Activated CD8-positive, alpha-beta T cell treated with anti-CD3 and anti-CD28 coated beads, Interleukin-2, amount 10 ng/mL, durations not matched to agents 7 days and 5 days (primary cell): Measurements from ENCODE around the gene PEX11B. TPM values are rescaled to one million over a fixed set of nuclear protein-coding genes. Genes with fewer than 3 reads are reported as not detected.

ENCODE experiments used
- ATAC-seq: fragments of 150-1000 bp; cut with Tn5 transposase; one replicate; pipeline ENCODE4 v1.10.0; 2021; ENCODE audit warnings: moderate library complexity
- CTCF ChIA-PET: fragments of 350-600 bp; sonication (Branson Sonifier 250); formaldehyde crosslinking; loops from one replicate; lab custom pipeline; 2021; ENCODE audit warnings: antibody characterized with exemption; lab: Charles Lee
- POLR2A ChIA-PET: fragments of 350-600 bp; sonication (Branson Sonifier 250); formaldehyde crosslinking; loops from one replicate; lab custom pipeline; 2021; ENCODE audit warnings: antibody characterized with exemption; lab: Charles Lee
- DNase-seq: peaks from one replicate; pipeline ENCODE4 v3.0.0-alpha.2; 2020
- H3K27ac Mint-ChIP-seq: one replicate; pipeline ENCODE4 v1.8.0; 2021; ENCODE audit warnings: mild to moderate bottlenecking, mixed read lengths
- H3K27me3 Mint-ChIP-seq: one replicate; pipeline ENCODE4 v1.8.0; 2021; ENCODE audit warnings: low read depth, mixed read lengths
- H3K36me3 Mint-ChIP-seq: one replicate; pipeline ENCODE4 v1.8.0; 2021; ENCODE audit warnings: low read depth, mixed read lengths
- H3K4me1 Mint-ChIP-seq: one replicate; pipeline ENCODE4 v1.8.0; 2021; ENCODE audit warnings: low read depth, mixed read lengths
- H3K4me3 Mint-ChIP-seq: one replicate; pipeline ENCODE4 v1.8.0; 2021; ENCODE audit warnings: mild to moderate bottlenecking, mixed read lengths
- H3K9me3 Mint-ChIP-seq: one replicate; pipeline ENCODE4 v1.8.0; 2022; ENCODE audit warnings: mixed read lengths; ENCODE audit not compliant: insufficient read depth
- total RNA-seq, 2 experiments: library from RNA; stranded (reverse); gene quantifications; one replicate each; pipeline ENCODE4 v1.2.3, GENCODE V29; 2021

PEX11B gene
- total RNA-seq, 2 experiments from 2014 or later = 33.3 to 35.9 TPM

- CTCF ChIA-PET = interaction anchor here (1.7 to 7.3 kb wide), 4 partner anchors 18 to 114 kb away, joined by 5 to 98 read pairs (median 49); partner anchors contain the start of genes NUDT17 and RBM8A
- peak overlapping the region; percentile 87 for H3K4me3 Mint-ChIP-seq
- POLR2A ChIA-PET = interaction anchor here (1.5 kb wide), 1 partner anchor 18 kb away, joined by 3 read pairs; no protein-coding TSS in a partner anchor
- peaks cover 69% of the 10 kb centered on the region for H3K4me1 Mint-ChIP-seq
- no peaks in the 10 kb centered on the region for H3K27me3 Mint-ChIP-seq
- H3K27ac Mint-ChIP-seq = peak overlapping the region; percentile 84
- H3K9me3 Mint-ChIP-seq = no peaks in the 10 kb centered on the region
- ATAC-seq = peak; percentile 9
- peaks cover 3% of the 10 kb centered on the region for H3K36me3 Mint-ChIP-seq
- peak; percentile 63 for DNase-seq
Observed at GRCh38 chr1:145960468-145961108, 42.1 kb upstream of the PEX11B start.

GRCh38 chr1:145959957-145960467, 41.5 kb upstream of the PEX11B start:
- ChIA-PET POLR2A (interaction anchor here (1.2 to 1.5 kb wide), 2 partner anchors 19 to 91 kb away, joined by 3 read pairs; no protein-coding TSS in a partner anchor), CTCF (interaction anchor here (1.7 to 7.3 kb wide), 4 partner anchors 18 to 71 kb away, joined by 5 to 98 read pairs (median 43); partner anchors contain the start of gene RBM8A)
- Mint-ChIP-seq H3K27ac (no peak overlapping the region), H3K9me3 (no peaks in the 10 kb centered on the region), H3K27me3 (no peaks in the 10 kb centered on the region), H3K36me3 (peaks cover under 1% of the 10 kb centered on the region), H3K4me1 (peaks cover 70% of the 10 kb centered on the region), H3K4me3 (peak overlapping the region; percentile 87)
- DNase-seq = no peak
- no peak for ATAC-seq

DNA sequence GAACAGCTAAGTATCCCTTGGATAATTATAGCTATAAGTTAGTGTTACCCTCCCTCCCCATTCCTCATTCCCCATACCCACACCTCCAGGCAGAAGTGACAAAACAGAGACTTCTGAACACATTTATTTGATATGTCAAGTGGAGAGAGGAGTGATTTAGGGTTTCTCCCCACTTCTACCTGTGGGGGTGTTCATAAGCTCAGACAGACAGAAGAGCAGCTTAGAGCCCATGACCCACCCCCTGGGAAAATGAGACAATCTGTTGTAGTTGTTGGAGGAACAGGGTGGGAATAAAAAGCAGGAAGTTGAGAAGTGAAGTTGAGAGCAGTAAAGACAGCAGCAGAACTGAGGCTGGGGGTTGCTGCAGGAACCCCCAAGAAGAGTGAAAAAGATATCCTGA, 40.8 kb upstream of the PEX11B start:
- DNase-seq (no peak), ATAC-seq (no peak)
- Mint-ChIP-seq H3K4me3 (peak overlapping the region; percentile 17), H3K27ac (no peak overlapping the region), H3K9me3 (no peaks in the 10 kb centered on the region), H3K4me1 (peaks cover 75% of the 10 kb centered on the region), H3K27me3 (no peaks in the 10 kb centered on the region), H3K36me3 (peaks cover 2% of the 10 kb centered on the region)
- ChIA-PET POLR2A (interaction anchor here (1.2 to 3.4 kb wide), 4 partner anchors 20 to 92 kb away, joined by 3 to 42 read pairs (median 8); partner anchors contain the start of gene RBM8A), CTCF (interaction anchor here (1.1 to 7.3 kb wide), 8 partner anchors 10 to 114 kb away, joined by 3 to 46 read pairs (median 6); partner anchors contain the start of genes NUDT17, PEX11B and RBM8A)

DNA sequence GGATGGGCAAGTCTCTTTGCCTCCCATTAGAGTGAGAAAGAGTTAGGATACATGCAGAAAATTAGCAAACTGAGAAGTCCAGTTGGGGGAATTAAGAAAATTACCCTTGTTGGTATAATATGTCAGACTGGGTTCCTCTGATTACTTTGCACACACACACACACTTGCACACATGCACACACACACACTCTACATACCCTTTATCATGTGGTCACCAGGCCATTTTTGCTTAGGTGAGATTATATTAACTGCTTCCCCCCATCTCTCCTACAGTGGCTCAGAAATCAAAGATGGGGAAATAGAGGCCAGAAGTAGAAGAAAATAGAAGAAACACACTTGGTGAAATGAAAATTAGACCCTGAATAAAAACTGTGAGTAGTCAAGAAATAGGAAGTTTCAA, 40.2 kb upstream of the PEX11B start:
- no peak overlapping the region for H3K4me3 Mint-ChIP-seq
- ATAC-seq = no peak
- POLR2A ChIA-PET = interaction anchor here (0.8 to 3.4 kb wide), 7 partner anchors 20 to 93 kb away, joined by 3 to 42 read pairs (median 5); partner anchors contain the start of gene RBM8A
- peaks cover 73% of the 10 kb centered on the region for H3K4me1 Mint-ChIP-seq
- no peaks in the 10 kb centered on the region for H3K27me3 Mint-ChIP-seq
- CTCF ChIA-PET = interaction anchor here (1.0 to 7.3 kb wide), 12 partner anchors 10 to 114 kb away, joined by 3 to 46 read pairs (median 8); partner anchors contain the start of genes NUDT17, PEX11B, PIAS3 and RBM8A
- DNase-seq = no peak
- peaks cover 2% of the 10 kb centered on the region for H3K36me3 Mint-ChIP-seq
- H3K27ac Mint-ChIP-seq = no peak overlapping the region
- H3K9me3 Mint-ChIP-seq = no peaks in the 10 kb centered on the region

DNA sequence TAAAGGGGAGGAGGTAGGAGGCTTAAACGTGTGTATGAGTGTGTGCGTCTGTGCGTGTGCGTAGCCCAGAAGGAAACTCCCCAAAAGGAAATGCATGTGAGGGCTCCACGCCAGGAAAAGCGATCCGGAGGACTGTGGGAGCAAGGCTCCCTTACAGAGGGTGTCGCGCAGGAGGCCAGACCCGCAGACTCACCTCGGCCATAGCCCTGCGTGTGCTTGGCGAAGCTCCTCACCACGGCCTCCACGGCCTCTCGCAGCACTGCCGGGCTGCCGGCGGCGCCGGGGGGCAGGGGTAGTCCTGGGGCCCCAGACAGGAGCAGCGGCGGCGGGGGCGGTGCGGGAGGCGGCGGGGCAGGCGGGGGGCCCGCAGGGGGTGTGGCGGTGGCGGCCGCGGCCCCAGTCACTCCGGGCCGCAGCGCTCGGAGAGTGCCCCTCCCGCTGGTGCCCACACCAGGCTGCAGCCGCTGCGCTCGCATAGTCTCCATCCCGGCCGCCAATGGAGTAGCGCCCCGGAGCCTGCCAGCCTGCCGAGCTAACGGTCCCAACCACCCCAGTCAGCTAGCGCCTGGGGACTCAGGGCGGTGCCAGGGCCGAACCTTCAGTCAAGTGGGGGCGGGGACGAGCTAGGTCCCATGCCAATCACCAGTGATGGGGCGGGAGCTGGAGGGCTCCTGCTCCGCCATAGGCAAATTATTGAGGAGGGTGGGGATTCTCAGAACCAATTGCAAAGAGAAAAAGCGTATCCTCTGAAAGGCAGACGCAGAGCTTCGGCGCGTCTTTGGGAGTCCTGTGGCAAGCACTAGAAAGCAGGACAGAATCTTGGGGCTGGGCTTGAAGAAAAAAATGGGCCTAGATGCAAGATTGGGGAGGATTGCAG, 39.2 kb upstream of the PEX11B start, which contains the start of gene LIX1L:
LIX1L (minus strand) TSS at position 575 of the 877 bp plus-strand sequence; CDS start at position 485, 90 bp downstream.
- Mint-ChIP-seq H3K27ac (peak within 1 kb of the TSS; percentile 84), H3K27me3 (no peaks in the 10 kb centered on the region), H3K4me3 (peak within 1 kb of the TSS; percentile 85), H3K9me3 (no peaks in the 10 kb centered on the region), H3K36me3 (peaks cover 8% of the 10 kb centered on the region), H3K4me1 (peaks cover 62% of the 10 kb centered on the region)
- ATAC-seq = peak; percentile 93
- POLR2A ChIA-PET = interaction anchor here (0.8 to 3.4 kb wide), 16 partner anchors 15 to 133 kb away, joined by 3 to 42 read pairs (median 5); partner anchors contain the start of genes PEX11B, PIAS3, POLR3C and RBM8A
- CTCF ChIA-PET = interaction anchor here (0.7 to 7.3 kb wide), 17 partner anchors 14 to 113 kb away, joined by 3 to 46 read pairs (median 5); partner anchors contain the start of genes ITGA10, NUDT17, PEX11B and PIAS3
- peak; percentile 98 for DNase-seq

DNA sequence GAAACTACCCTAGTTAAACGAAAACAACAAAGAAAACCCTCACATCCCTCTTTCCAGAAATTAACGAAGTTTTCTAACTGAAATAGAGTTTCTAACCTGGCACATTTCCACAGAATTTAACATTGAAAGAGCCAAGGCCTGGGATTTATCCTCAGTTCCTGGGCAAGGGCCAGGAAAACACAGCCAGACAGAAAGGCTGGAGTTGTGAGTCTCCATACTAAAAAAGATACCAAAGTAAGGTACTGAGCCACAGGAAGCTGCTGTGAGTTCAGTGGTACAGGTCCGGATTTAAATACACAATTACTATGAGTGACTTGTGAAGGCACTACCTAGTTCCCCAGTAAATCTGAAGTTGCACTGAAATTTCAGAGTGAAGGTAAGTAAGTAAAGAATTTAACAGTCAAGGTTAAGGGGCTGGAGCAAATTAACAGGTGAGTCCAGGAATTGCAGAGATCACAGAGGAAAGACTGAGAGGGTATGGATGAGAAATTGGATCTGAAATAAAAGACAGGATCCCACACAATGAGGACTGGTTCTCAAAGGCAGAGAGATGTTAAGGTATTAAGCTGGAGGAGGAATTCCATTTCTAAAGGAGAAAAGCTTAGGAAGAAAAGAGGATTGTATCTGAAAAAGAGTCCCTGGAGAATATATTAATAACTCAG, 38.4 kb upstream of the PEX11B start:
- POLR2A ChIA-PET = interaction anchor here (1.0 to 3.4 kb wide), 10 partner anchors 14 to 98 kb away, joined by 3 to 42 read pairs (median 4); partner anchors contain the start of genes PEX11B, PIAS3, RBM8A and TXNIP
- ATAC-seq (no peak), DNase-seq (peak; percentile 38)
- CTCF ChIA-PET = interaction anchor here (1.0 to 7.3 kb wide), 11 partner anchors 13 to 112 kb away, joined by 3 to 46 read pairs (median 8); partner anchors contain the start of genes ITGA10, NUDT17 and RBM8A
- H3K27ac Mint-ChIP-seq = peak overlapping the region; percentile 84
- peaks cover 61% of the 10 kb centered on the region for H3K4me1 Mint-ChIP-seq
- H3K36me3 Mint-ChIP-seq = peaks cover 13% of the 10 kb centered on the region
- H3K27me3 Mint-ChIP-seq = no peaks in the 10 kb centered on the region
- H3K9me3 Mint-ChIP-seq = no peaks in the 10 kb centered on the region
- H3K4me3 Mint-ChIP-seq = peak overlapping the region; percentile 85

DNA sequence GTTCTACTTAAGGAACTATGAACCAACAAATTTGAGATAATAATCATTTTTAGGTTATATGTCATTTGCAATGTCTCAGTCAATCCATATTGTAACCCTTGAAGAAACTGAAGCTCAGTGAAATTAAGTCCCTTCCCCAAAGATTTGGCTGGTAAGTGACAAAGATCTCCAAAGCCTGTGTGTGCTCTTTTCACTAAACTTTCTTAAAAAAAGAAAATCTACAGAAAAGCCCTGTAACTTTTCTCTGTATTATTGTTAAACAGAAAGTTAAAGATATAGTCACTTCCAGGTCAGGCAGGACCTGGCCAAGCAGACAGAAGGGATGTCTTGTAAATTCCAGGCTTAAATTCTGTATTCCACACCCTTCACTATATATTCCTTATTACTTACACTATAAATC, 37.8 kb upstream of the PEX11B start:
- CTCF ChIA-PET = interaction anchor here (1.0 to 7.3 kb wide), 5 partner anchors 13 to 111 kb away, joined by 3 to 46 read pairs (median 7); partner anchors contain the start of genes NUDT17 and RBM8A
- Mint-ChIP-seq H3K4me1 (peaks cover 60% of the 10 kb centered on the region), H3K36me3 (peaks cover 18% of the 10 kb centered on the region), H3K27ac (peak overlapping the region; percentile 84), H3K27me3 (no peaks in the 10 kb centered on the region), H3K4me3 (peak overlapping the region; percentile 85), H3K9me3 (no peaks in the 10 kb centered on the region)
- POLR2A ChIA-PET = interaction anchor here (0.6 to 3.4 kb wide), 5 partner anchors 13 to 40 kb away, joined by 3 to 42 read pairs (median 4); partner anchors contain the start of genes PEX11B, RBM8A and TXNIP
- no peak for DNase-seq
- no peak for ATAC-seq

DNA sequence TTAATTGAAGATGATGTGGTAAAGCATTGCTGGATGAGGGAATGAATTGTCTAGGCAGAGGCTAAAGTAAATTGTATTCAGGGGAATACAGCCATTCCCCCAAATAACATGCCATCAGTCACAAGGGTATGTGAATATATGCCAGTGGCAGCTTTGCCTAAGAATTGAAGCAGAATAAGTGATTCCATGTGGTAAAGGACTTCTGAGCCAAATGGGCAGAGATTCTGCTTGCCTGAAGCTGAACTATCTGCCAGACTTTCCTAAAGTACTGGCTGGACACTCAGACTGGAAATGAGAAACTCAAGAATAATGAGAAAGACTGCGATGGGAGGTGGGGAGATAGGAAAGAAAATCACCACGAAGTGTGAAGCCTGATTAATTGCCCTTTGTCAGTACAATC, 36.9 kb upstream of the PEX11B start:
- Mint-ChIP-seq H3K27ac (no peak overlapping the region), H3K36me3 (peaks cover 20% of the 10 kb centered on the region), H3K27me3 (no peaks in the 10 kb centered on the region), H3K9me3 (no peaks in the 10 kb centered on the region), H3K4me3 (peak overlapping the region; percentile 23), H3K4me1 (peaks cover 62% of the 10 kb centered on the region)
- ATAC-seq (no peak), DNase-seq (no peak)
- ChIA-PET POLR2A (interaction anchor here (0.8 to 1.2 kb wide), 2 partner anchors 24 to 96 kb away, joined by 3 to 4 read pairs; no protein-coding TSS in a partner anchor), CTCF (interaction anchor here (0.7 to 1.5 kb wide), 2 partner anchors 22 to 110 kb away, joined by 3 read pairs; no protein-coding TSS in a partner anchor)

GRCh38 chr1:145953861-145954260, 35.3 kb upstream of the PEX11B start:
- ATAC-seq (no peak), DNase-seq (no peak)
- H3K4me1 Mint-ChIP-seq = peaks cover 54% of the 10 kb centered on the region
- H3K27ac Mint-ChIP-seq = no peak overlapping the region
- POLR2A ChIA-PET = no interaction called here
- no peaks in the 10 kb centered on the region for H3K9me3 Mint-ChIP-seq
- H3K4me3 Mint-ChIP-seq = no peak overlapping the region
- CTCF ChIA-PET = interaction anchor here (1.5 kb wide), 1 partner anchor 62 kb away, joined by 4 read pairs; no protein-coding TSS in a partner anchor
- no peaks in the 10 kb centered on the region for H3K27me3 Mint-ChIP-seq
- peaks cover 22% of the 10 kb centered on the region for H3K36me3 Mint-ChIP-seq

DNA sequence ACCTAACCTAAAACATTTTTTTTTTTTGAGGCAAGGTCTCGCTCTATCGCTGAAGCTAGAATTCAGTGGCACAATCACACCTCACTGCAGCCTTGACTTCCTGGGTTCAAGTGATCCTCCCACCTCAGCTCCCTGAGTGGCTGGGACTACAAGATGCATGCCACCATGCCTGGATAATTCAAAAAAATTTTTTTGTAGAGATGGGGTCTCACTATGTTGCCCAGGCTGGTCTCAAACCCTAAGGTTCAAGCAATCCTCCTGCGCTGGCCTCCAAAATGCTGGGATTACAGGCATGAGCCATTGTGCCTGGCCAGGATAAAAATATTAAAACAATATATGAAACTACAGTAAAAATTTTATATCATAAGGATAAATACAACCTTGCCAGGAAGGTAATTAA, 34.4 kb upstream of the PEX11B start:
- H3K27ac Mint-ChIP-seq = no peak overlapping the region
- CTCF ChIA-PET = interaction anchor here (1.5 kb wide), 1 partner anchor 61 kb away, joined by 4 read pairs; no protein-coding TSS in a partner anchor

More for the DNA sequence above, 34.4 kb upstream of the PEX11B start:
- H3K9me3 Mint-ChIP-seq = no peaks in the 10 kb centered on the region
- peaks cover 22% of the 10 kb centered on the region for H3K36me3 Mint-ChIP-seq
- POLR2A ChIA-PET = no interaction called here
- ATAC-seq (no peak), DNase-seq (no peak)
- no peaks in the 10 kb centered on the region for H3K27me3 Mint-ChIP-seq
- peaks cover 45% of the 10 kb centered on the region for H3K4me1 Mint-ChIP-seq
- no peak overlapping the region for H3K4me3 Mint-ChIP-seq
